SK-N-MC (cell line): Measurements from ENCODE around the gene IMP3.

Experiments used
- EZH2 ChIP-seq: fragments of 200-600 bp; sonication (generic); IDR thresholded peaks from one replicate; pipeline ENCODE4 v1.6.1; 2017; ENCODE audit warnings: antibody characterized with exemption
- POLR2AphosphoS5 ChIP-seq: IDR thresholded peaks from 2 replicates; pipeline ENCODE4 v1.6.1; 2012; ENCODE audit warnings: mild to moderate bottlenecking, low read depth, low read length, borderline replicate concordance

GRCh38 chr15:75596703-75597345, 43.2 kb downstream of the IMP3 start:
- TF ChIP-seq POLR2AphosphoS5 (no peak), EZH2 (no peak)
